ELF-1 (cell line): ENCODE results near the gene LCA5.
"Not testable (repeated sequence)": the region's sequence is repeated elsewhere in the genome, so short reads cannot be mapped to it uniquely, and the experiment has no call there.

Source experiments
- DNase-seq: peaks from one replicate; pipeline ENCODE4 v3.0.0-alpha.2; 2016; ENCODE audit warnings: low read depth, low spot score

The LCA5 gene

GRCh38 chr6:79536954-79537747 lies at the start of gene LCA5:
TSS of gene LCA5 (minus strand) at chr6:79537430. CDS start at chr6:79518894, 18,536 bp downstream.
- peak; percentile 99 for DNase-seq

GRCh38 chr6:79586548-79586947 lies 49.3 kb upstream of the LCA5 start:
- peak; percentile 21 for DNase-seq

DNA sequence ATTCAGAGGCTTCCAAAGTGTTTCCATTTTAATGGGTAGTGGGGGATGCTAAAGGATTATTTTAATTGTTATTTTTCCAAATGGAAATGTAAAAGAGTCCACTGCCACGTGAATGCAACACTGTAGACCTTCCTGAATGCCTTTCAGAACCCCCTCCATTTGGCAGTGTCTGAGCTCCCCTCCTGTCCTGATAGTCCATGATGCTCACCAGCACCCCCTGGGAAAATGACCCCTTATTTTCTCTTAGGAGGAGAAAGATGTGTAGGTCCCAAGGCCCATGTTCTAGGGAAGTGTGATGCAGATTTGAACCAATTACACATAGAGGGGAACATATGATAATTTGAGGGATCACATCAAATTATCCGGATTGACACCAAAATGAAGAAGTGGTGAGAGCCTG lies 47.1 kb upstream of the LCA5 start:
- no peak for DNase-seq

DNA sequence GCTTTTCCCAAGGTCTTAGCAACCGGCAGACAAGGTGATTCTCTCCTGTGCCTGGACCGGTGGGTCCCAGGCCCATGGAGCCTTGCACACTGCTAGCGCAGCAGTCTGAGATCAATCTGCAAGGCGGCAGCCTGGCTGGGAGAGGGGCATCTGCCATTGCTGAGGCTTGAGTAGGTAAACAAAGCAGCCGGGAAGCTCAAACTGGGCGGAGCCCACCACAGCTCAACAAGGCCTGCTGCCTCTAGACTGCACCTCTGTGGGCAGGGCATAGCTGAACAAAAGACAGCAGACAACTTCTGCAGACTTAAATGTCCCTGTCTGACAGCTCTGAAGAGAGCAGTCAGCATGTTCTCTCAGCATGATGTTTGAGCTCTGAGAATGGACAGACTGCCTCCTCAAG lies 40.7 kb upstream of the LCA5 start:
- DNase-seq = not testable (repeated sequence)

- DNase-seq = peak; percentile 56
Measured at GRCh38 chr6:79574630-79575225, 37.5 kb upstream of the LCA5 start.

DNA sequence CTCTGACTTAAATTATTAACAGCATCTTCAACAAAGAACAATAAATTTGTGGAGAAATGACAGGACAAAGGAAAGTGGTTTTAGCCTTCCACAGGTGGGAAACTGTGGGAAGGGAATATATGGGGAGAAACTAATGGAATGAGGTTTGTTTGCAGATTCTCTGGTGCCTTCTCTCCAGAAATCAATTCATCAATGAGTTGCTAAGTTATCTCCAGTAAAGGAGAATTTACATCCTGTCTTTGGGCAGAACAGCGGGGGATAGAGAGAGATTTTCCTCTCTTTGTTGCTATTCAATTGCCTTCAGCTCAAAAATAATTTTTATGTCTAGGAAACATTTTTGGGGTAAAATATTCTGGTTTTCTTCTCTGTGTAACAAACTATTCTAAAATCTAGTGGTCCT lies 36.9 kb upstream of the LCA5 start:
- no peak for DNase-seq

- DNase-seq = no peak
Measured at GRCh38 chr6:79571030-79571367, 33.8 kb upstream of the LCA5 start.

GRCh38 chr6:79570129-79571029 lies 33.1 kb upstream of the LCA5 start:
- DNase-seq = peak; percentile 86

DNA sequence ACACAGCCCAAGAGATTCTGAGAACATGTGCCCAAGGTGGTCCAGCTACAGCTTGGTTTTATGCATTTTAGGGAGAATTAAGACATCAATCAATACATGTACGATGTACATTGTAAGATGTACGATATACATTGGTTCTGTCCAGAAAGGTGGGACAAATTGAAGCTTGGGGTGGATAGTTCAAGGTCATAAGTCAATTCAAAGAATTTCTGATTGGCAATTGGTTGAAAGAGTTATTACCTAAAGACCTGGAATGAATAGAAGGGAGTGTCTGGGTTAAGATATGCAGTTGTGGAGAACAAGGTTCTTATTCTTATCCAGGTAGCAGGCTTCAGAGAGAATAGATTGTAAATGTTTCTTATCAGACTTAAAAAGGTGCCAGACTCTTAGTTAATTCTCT lies 31.8 kb upstream of the LCA5 start:
- DNase-seq = no peak

DNA sequence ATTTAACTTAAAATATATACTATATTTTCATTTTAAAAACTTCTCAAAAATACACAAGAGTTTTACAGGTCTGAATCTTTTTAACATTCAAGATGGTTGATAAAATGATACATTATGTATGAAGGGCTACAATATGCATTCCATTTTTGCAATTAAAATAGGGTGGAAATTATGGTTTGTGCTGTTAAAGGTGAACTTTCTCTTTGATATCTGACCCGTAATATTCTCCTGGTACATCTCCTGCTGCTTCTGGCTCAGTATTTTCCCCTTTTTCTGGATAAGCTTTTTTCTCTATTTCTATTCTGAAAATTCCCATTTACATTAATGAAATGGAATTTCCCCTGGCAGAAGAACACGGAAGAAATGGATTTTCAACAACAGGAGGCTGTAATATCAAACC lies 27.4 kb upstream of the LCA5 start:
- no peak for DNase-seq

DNA sequence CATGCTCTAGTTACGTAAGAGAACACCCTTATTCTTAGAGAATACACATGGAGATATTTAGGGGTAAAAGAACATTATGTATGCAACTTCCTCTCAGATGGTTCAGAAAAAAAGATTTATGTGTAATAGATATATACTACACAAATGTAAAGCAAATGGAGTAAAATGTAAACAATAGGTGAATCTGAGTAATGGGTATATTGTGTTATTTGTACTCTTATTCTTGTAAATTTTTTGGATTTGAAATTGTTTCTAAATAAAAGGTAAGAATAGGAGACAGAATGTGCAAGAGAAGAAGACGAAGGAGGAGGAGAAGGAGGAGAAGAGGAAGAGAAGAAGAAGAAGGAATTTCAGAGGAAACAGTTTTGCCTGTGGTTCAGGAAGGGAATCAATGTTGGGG lies 22.5 kb upstream of the LCA5 start:
- DNase-seq = no peak

GRCh38 chr6:79557673-79558467 lies 20.6 kb upstream of the LCA5 start:
- no peak for DNase-seq

- DNase-seq = no peak
Measured at GRCh38 chr6:79554305-79554704, 17.1 kb upstream of the LCA5 start.

GRCh38 chr6:79551401-79551800 lies 14.2 kb upstream of the LCA5 start:
- DNase-seq = no peak

DNA sequence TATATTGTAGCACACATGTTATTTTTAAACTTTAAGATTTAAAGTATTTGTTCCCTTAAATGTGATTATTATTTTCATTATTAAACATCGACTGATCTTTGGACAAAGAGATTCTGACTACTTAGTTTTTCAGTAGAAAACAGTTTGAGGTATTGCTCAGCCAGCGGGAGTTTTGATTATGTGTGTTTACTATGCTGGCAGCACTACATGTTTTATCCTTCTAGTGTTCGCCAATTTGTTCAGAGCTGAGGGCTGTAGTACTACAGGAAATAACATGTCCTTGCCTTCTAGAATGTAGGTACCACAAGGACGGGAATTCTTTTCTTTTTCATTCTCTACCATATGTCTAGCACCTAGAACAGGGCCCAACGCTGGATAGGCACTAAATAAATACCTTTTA lies 11.1 kb upstream of the LCA5 start:
- no peak for DNase-seq

GRCh38 chr6:79546186-79546585 lies 9.0 kb upstream of the LCA5 start:
- DNase-seq = no peak

DNA sequence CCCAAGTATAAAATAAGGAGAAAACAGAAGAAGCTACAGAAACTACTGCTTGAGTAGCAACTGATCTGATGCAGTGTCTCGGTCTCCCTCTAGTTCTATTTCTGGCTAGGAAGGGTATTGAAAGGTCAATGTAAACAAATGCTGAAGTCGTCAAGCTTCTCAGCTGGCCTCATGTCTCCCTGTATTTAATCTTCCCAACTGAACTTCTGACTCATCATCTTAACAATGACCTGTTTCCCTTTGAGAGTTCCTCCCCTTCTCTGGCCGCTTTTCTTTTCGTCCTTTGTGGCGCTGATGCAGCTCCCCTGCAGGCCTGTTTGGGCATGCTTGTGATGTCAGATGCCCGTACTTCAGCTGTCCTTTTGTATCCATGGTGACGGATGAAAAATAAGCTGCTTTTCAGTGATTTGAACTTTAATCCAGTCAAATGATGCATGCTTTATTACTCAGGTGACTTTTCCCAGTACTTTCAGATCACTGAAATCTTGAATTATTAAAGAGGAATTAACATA lies 7.8 kb upstream of the LCA5 start:
- peak; percentile 96 for DNase-seq

DNA sequence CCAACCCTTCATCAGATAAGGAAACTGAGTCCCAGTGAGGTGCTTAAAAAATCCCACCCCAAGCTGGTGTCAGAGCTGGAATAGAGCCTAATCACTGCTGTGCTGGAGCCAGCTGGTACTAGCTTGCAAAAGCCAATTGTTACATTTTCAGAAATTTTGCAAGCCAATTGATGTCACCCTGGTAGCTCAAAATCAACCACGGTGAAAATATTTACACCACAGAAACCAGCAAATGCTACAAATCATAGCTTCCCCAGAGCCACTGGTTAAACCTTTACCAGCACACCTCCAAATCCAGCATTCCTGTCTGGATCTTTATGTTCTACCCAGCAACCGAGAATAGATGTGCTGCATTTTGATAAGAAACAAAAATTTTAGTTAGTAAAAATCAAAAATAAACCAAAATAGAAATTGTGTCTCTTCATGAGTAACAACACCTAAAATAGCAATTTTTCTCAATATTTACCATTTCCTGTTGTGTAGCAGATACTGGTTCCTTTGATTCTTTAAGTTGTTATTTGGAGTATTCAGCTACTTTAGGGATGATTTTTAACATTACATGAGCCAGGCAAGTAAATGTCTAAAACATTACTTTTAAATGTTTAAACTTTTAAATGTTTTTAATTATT lies 7.2 kb upstream of the LCA5 start:
- peak; percentile 18 for DNase-seq

DNA sequence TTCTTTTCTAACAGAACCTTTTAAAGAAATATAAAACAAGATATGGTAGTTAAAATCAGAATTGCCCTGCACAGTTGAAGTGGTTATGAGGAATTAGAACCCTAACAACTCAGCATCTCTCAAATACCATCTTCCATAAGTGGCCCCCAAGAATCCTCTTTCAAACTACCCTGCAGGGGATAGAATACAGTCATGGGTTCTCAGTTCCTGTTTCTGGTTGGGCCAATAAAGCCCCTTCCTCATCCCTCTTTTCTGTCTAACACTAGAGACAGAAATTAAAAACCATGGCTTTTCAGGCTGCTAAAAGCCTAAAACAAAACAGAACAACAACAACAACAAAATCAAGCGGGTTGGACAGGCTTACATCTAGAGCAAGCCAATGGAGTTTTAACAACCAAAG lies 6.7 kb upstream of the LCA5 start:
- DNase-seq = no peak

DNA sequence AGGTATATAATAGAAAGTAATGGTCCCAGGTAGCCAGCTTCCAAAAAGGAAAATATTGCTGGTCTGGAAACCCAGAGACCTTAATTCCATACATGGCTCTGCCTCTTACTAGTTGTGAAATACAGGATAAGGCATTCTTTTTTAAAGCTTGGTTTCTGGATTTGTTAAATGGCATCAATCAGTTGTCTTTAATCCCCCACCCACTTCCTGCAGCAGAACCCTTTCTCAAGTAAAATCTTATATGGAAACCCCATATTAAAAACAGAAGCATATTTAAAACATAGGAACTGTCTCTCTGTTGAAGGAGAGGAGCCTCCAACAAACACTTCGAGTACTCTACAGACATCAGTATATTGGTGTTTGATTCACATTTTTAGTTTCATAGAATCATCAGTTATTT lies 6.2 kb upstream of the LCA5 start:
- no peak for DNase-seq
